Small intestine (tissue), 7 donors: Measurements from ENCODE around the gene IGLL5. TPM values are rescaled to one million over a fixed set of nuclear protein-coding genes. Genes with fewer than 3 reads are reported as not detected.
A peak's percentile ranks its signal among the peaks of the same experiment; 100 is the strongest.

ENCODE experiments used
- DNase-seq, 2 donors: peaks; one replicate each; pipeline versions ENCODE4 v3.0.0 to v3.0.0-alpha.2; 2013
- FAIRE-seq: peaks from 2 replicates; lab custom pipeline; 2012; peaks lifted over from hg19 to GRCh38; lab: Jason Lieb, UNC
- H3K27ac ChIP-seq, 3 donors: one replicate each; pipeline ENCODE4 v1.5.1; 2013; ENCODE audit warnings: low read length in 2 of 3, mild to moderate bottlenecking in 2 of 3, control low read depth in 1 of 3, inconsistent platforms in 1 of 3, low read depth in 1 of 3, moderate library complexity in 1 of 3
- H3K27me3 ChIP-seq, 3 donors: one replicate each; pipeline ENCODE4 v1.6.1; 2013; ENCODE audit warnings: low read length in 3 of 3, inconsistent platforms in 1 of 3; ENCODE audit not compliant: control insufficient read depth in 3 of 3, insufficient read depth in 3 of 3
- H3K36me3 ChIP-seq, 3 donors: one replicate each; pipeline ENCODE4 v1.6.1; 2013; ENCODE audit warnings: low read length in 3 of 3, inconsistent platforms in 1 of 3, low read depth in 1 of 3, mild to moderate bottlenecking in 1 of 3, moderate library complexity in 1 of 3; ENCODE audit not compliant: control insufficient read depth in 3 of 3, insufficient read depth in 2 of 3
- H3K4me1 ChIP-seq, 3 donors: one replicate each; pipeline ENCODE4 v1.6.1; 2013; ENCODE audit warnings: low read length in 2 of 3, inconsistent platforms in 1 of 3, low read depth in 1 of 3, mild to moderate bottlenecking in 1 of 3, moderate library complexity in 1 of 3; ENCODE audit not compliant: control insufficient read depth in 3 of 3, insufficient read depth in 2 of 3
- H3K4me3 ChIP-seq, 3 donors: one replicate each; pipeline ENCODE4 v1.5.1; 2013; ENCODE audit warnings: low read length in 3 of 3, control low read depth in 1 of 3, inconsistent platforms in 1 of 3, low read depth in 1 of 3, mild to moderate bottlenecking in 1 of 3, moderate library complexity in 1 of 3
- H3K9me3 ChIP-seq, 2 donors: one replicate each; pipeline ENCODE4 v1.6.1; 2013; ENCODE audit warnings: low read depth in 1 of 2, low read length in 1 of 2; ENCODE audit not compliant: control insufficient read depth in 2 of 2, insufficient read depth in 1 of 2
- WGBS, 3 donors: extraction: QIAGEN DNeasy Blood & Tissue Kit; methylation state at CpG; one replicate each; pipeline ENCODE4 v1.1.7; 2013; 5-methylcytosine and 5-hydroxymethylcytosine counted together
- polyA plus RNA-seq, 4 donors: library from polyadenylated mRNA; stranded (reverse) in 3 of 4; unstranded in 1 of 4; fragments of 200-250 nt in 3 of 4; fragments of 120-200 nt in 1 of 4; gene quantifications; one replicate each; pipeline versions ENCODE4 v1.2.1 to v1.2.3, GENCODE V29; 2013
- donor health status: healthy with polysubstance abuse.
- donor health status: control.
- donor health status: control.
- donor health status: Bipolar disorder and iron deficiency.
- donor health status: healthy.

Gene IGLL5
- polyA plus RNA-seq, 4 donors = 0.34 to 215 (median 15.1) TPM

GRCh38 chr22:22888571-22889353 is 1.1 kb downstream of the IGLL5 start:
- Histone ChIP-seq H3K4me3 (peak overlapping the region in 1 of 3 donors; percentile 10), H3K27me3 (no peaks in the 10 kb centered on the region), H3K4me1 (no peaks in the 10 kb centered on the region), H3K27ac (peak overlapping the region in 1 of 3 donors; percentile 78), H3K36me3 (no peaks in the 10 kb centered on the region), H3K9me3 (no peaks in the 10 kb centered on the region)
- WGBS, 3 donors = 68 to 72% (median 69%) methylated on average over 13 of the region's 13 CpGs
- FAIRE-seq (no peak), DNase-seq (no peak)

- Histone ChIP-seq H3K27me3 (no peaks in the 10 kb centered on the region), H3K27ac (no peak overlapping the region), H3K4me1 (no peaks in the 10 kb centered on the region), H3K9me3 (no peaks in the 10 kb centered on the region), H3K4me3 (no peak overlapping the region), H3K36me3 (no peaks in the 10 kb centered on the region)
- no peak for FAIRE-seq
- DNase-seq = no peak
These were observed 2.5 kb downstream of the IGLL5 start for GRCh38 chr22:22890085-22890484.

- no peak overlapping the region for H3K27ac ChIP-seq
- H3K4me1 ChIP-seq = no peaks in the 10 kb centered on the region
- WGBS, 3 donors = 87 to 91% (median 88%) methylated on average over 3 of the region's 3 CpGs
- DNase-seq (no peak), FAIRE-seq (no peak)
- no peaks in the 10 kb centered on the region for H3K27me3 ChIP-seq
- no peak overlapping the region for H3K4me3 ChIP-seq
- no peaks in the 10 kb centered on the region for H3K9me3 ChIP-seq
- H3K36me3 ChIP-seq = no peaks in the 10 kb centered on the region
These were observed 3.6 kb downstream of the IGLL5 start for GRCh38 chr22:22891139-22891621.

GRCh38 chr22:22892096-22893052 is 4.8 kb downstream of the IGLL5 start:
- H3K4me1 ChIP-seq = no peaks in the 10 kb centered on the region
- DNase-seq = no peak
- FAIRE-seq = no peak
- H3K27ac ChIP-seq = peak overlapping the region in 1 of 3 donors; percentile 64
- H3K4me3 ChIP-seq = no peak overlapping the region
- no peaks in the 10 kb centered on the region for H3K9me3 ChIP-seq
- H3K27me3 ChIP-seq = no peaks in the 10 kb centered on the region
- 81 to 89% (median 88%) methylated on average over 1 of the region's 1 CpG for WGBS, 3 donors
- H3K36me3 ChIP-seq = no peaks in the 10 kb centered on the region

- DNase-seq (no peak), FAIRE-seq (no peak)
- Histone ChIP-seq H3K4me3 (no peak overlapping the region), H3K36me3 (no peaks in the 10 kb centered on the region), H3K27ac (peak overlapping the region in 1 of 3 donors; percentile 71), H3K4me1 (no peaks in the 10 kb centered on the region), H3K9me3 (no peaks in the 10 kb centered on the region), H3K27me3 (no peaks in the 10 kb centered on the region)
- 73 to 82% (median 73%) methylated on average over 10 of the region's 10 CpGs for WGBS, 3 donors
These were observed 5.6 kb downstream of the IGLL5 start for GRCh38 chr22:22893077-22893805.

DNA sequence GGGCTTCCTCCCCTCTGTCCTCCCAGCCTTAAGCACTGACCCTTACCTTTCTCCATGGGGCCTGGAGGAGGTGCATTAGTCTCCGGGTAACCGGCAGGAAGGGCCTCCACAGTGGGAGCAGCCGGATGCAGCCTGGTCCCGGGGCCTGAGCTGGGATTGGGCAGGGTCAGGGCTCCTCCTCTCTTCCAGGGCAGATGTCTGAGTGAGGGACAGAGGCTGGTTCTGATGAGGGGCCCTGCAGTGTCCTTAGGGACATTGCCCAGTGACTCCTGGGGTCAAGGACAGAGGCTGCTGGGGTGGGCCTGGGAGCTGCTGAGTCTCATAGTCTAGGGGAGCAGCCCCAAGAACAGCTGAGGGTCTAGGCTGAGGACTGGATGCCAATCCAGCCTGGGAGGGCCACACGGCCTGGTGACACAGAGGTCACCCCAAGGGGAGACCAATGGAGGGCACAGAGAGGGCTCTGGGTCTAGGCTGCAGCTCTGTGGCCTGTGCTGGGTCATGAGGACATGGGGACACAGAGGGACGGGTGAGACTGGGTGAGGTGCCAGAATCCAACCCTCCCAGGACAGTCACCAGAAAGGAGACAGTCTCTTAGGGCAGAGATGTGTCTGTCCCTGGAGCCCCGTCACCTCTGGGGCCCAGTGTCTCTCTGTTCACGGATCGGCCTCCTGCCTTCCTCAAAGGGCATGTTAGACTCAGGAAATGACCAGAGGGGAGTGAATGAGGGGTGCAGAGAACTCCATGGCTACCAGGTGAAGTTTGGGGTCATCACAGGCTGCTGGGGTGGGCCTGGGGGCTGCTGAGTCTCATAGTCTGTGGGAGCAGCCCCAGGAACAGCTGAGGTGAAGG is 6.5 kb downstream of the IGLL5 start:
- Histone ChIP-seq H3K27ac (peak overlapping the region in 1 of 3 donors; percentile 71), H3K27me3 (no peaks in the 10 kb centered on the region), H3K36me3 (no peaks in the 10 kb centered on the region), H3K4me3 (no peak overlapping the region), H3K9me3 (no peaks in the 10 kb centered on the region), H3K4me1 (no peaks in the 10 kb centered on the region)
- FAIRE-seq (no peak), DNase-seq (no peak)
- WGBS, 3 donors = 71 to 76% (median 74%) methylated on average over 9 of the region's 9 CpGs

- Histone ChIP-seq H3K9me3 (no peaks in the 10 kb centered on the region), H3K27me3 (no peaks in the 10 kb centered on the region), H3K4me3 (no peak overlapping the region), H3K4me1 (no peaks in the 10 kb centered on the region), H3K36me3 (no peaks in the 10 kb centered on the region), H3K27ac (peak overlapping the region in 1 of 3 donors; percentile 71)
- WGBS, 3 donors = 71 to 78% (median 75%) methylated on average over 16 to 17 of the region's 17 CpGs
- DNase-seq (no peak), FAIRE-seq (no peak)
These were observed 7.4 kb downstream of the IGLL5 start for GRCh38 chr22:22894740-22895731.
